Measurements from ENCODE around the gene HMGB4.

GRCh38 chr1:33846861-33847260, 17.0 kb upstream of the HMGB4 start:
- TF ChIP-seq EZH2 (IDR thresholded peaks at IDR 0.05; ENCODE audit: low read length, missing control alignments) (no peak), CTCF (conservative IDR thresholded peaks at IDR 0.05 in 1 of 2, IDR thresholded peaks at IDR 0.05 in 1 of 2; ENCODE audit: low read depth in 1 of 2, low read length in 2 of 2) (no peak)
